Testis (tissue), 3 donors: ENCODE data around the gene GFPT2. TPM values are rescaled to one million over a fixed set of nuclear protein-coding genes. Genes with fewer than 3 reads are reported as not detected.

Experiments
- DNase-seq: peaks from one replicate; pipeline ENCODE4 v3.0.0-alpha.2; 2019
- H3K27ac ChIP-seq, 2 donors: fragments of 200-600 bp; sonication (generic); one replicate each; pipeline ENCODE4 v1.5.1; 2019
- H3K27me3 ChIP-seq: fragments of 200-600 bp; sonication (generic); one replicate; pipeline ENCODE4 v1.5.1; 2019
- H3K36me3 ChIP-seq: fragments of 200-600 bp; sonication (generic); one replicate; pipeline ENCODE4 v1.5.1; 2017; ENCODE audit warnings: low read depth; ENCODE audit errors: missing control alignments
- H3K4me1 ChIP-seq: fragments of 200-600 bp; sonication (generic); one replicate; pipeline ENCODE4 v1.5.1; 2019
- H3K4me3 ChIP-seq, 2 donors: fragments of 200-600 bp; sonication (generic); one replicate each; pipeline ENCODE4 v1.5.1; 2017 to 2019
- H3K9me3 ChIP-seq: fragments of 200-600 bp; sonication (generic); one replicate; pipeline ENCODE4 v1.5.1; 2017
- CTCF ChIP-seq, 3 experiments: fragments of 450-650 bp in 2 of 3; fragments of 200-600 bp in 1 of 3; sonication (generic) in 1 of 3; IDR thresholded peaks; one replicate each; pipeline ENCODE4 v1.5.1; 2016 to 2019; ENCODE audit warnings: antibody characterized with exemption in 3 of 3, mild to moderate bottlenecking in 2 of 3, moderate library complexity in 1 of 3
- POLR2A ChIP-seq: fragments of 450-650 bp; IDR thresholded peaks from one replicate; pipeline ENCODE4 v1.6.1; 2017; ENCODE audit warnings: antibody characterized with exemption, mild to moderate bottlenecking, moderate library complexity
- WGBS, 2 donors: methylation state at CpG; one replicate each; pipeline ENCODE4 v1.1.5; 2018; 5-methylcytosine and 5-hydroxymethylcytosine counted together
- intact Hi-C: fragments of 100-400 bp; cut with DNase I; formaldehyde crosslinking; loops from one replicate; pipeline ENCODE4 v1.15.1; 2023; ENCODE audit warnings: low total_unique reads
- polyA plus RNA-seq: library from polyadenylated mRNA; stranded (reverse); fragments of 350-450 nt; fragmentation: Illumina TruSeq; extraction: RNeasy Lipid Tissue Mini Kit (QIAGEN cat#74804); gene quantifications from one replicate; pipeline ENCODE4 v1.2.3, GENCODE V29; 2014; ENCODE audit warnings: low read depth, low replicate concordance; ENCODE audit not compliant: insufficient read depth
- total RNA-seq, 2 donors: library from RNA; depleted of rRNA; stranded (reverse); fragments of >200 nt; gene quantifications; one replicate each; pipeline ENCODE4 v1.2.3, GENCODE V29; 2016

GFPT2 gene
- total and polyA plus RNA-seq, 3 donors from 2014 or later = 17.6 to 21.7 (median 17.9) TPM

- TF ChIP-seq POLR2A (no peak), CTCF (IDR thresholded peaks at IDR 0.05) (no peak)
- Histone ChIP-seq H3K36me3 (no peaks in the 10 kb centered on the region), H3K4me1 (no peaks in the 10 kb centered on the region), H3K9me3 (no peaks in the 10 kb centered on the region), H3K27me3 (no peaks in the 10 kb centered on the region), H3K4me3 (no peak overlapping the region), H3K27ac (no peak overlapping the region)
- WGBS, 2 donors = 91 to 92% methylated on average over 5 of the region's 5 CpGs
- DNase-seq = no peak
- intact Hi-C loops = no loop called here
Measured at GRCh38 chr5:180330270-180330648, 22.9 kb downstream of the GFPT2 start.

- H3K4me3 ChIP-seq = no peak overlapping the region
- H3K27ac ChIP-seq = no peak overlapping the region
- no peaks in the 10 kb centered on the region for H3K9me3 ChIP-seq
- no peaks in the 10 kb centered on the region for H3K27me3 ChIP-seq
- intact Hi-C loops = no loop called here
- H3K4me1 ChIP-seq = no peaks in the 10 kb centered on the region
- WGBS, 2 donors = 95 to 98% methylated on average over 8 of the region's 8 CpGs
- no peak for TF ChIP-seq POLR2A
- TF ChIP-seq CTCF (IDR thresholded peaks at IDR 0.05) = no peak
- DNase-seq = no peak
- H3K36me3 ChIP-seq = no peaks in the 10 kb centered on the region
Measured at GRCh38 chr5:180329606-180330269, 23.4 kb downstream of the GFPT2 start.

GRCh38 chr5:180329138-180329435 lies 24.0 kb downstream of the GFPT2 start:
- no peaks in the 10 kb centered on the region for H3K36me3 ChIP-seq
- DNase-seq = no peak

GRCh38 chr5:180328296-180329137 lies 24.6 kb downstream of the GFPT2 start:
- H3K4me3 ChIP-seq = no peak overlapping the region
- 75 to 77% methylated on average over 30 to 31 of the region's 31 CpGs for WGBS, 2 donors
- DNase-seq = peak; percentile 87
- no peaks in the 10 kb centered on the region for H3K36me3 ChIP-seq
- intact Hi-C loops = no loop called here
- no peaks in the 10 kb centered on the region for H3K27me3 ChIP-seq
- H3K9me3 ChIP-seq = no peaks in the 10 kb centered on the region
- no peak overlapping the region for H3K27ac ChIP-seq
- no peaks in the 10 kb centered on the region for H3K4me1 ChIP-seq
- TF ChIP-seq CTCF (IDR thresholded peaks at IDR 0.05) (peak; percentile 25 to 79 (median 53)), POLR2A (no peak)

More at GRCh38 chr5:180329138-180329435, 24.0 kb downstream of the GFPT2 start:
- H3K27me3 ChIP-seq = no peaks in the 10 kb centered on the region
- intact Hi-C loops = no loop called here
- no peak overlapping the region for H3K4me3 ChIP-seq
- H3K9me3 ChIP-seq = no peaks in the 10 kb centered on the region
- TF ChIP-seq POLR2A = no peak
- no peak for TF ChIP-seq CTCF (IDR thresholded peaks at IDR 0.05)
- 85 to 97% methylated on average over 7 of the region's 7 CpGs for WGBS, 2 donors
- H3K27ac ChIP-seq = no peak overlapping the region
- no peaks in the 10 kb centered on the region for H3K4me1 ChIP-seq
